Natural killer cell (primary cell): Measurements from ENCODE around the gene ACTR1A. TPM values are rescaled to one million over a fixed set of nuclear protein-coding genes. Genes with fewer than 3 reads are reported as not detected.

Source experiments
- ATAC-seq, 3 donors: fragments of 150-1000 bp in 2 of 3; fragments of 200-7000 bp in 1 of 3; cut with Tn5 transposase; 1 replicate in 1 of 3; 2 replicates in 2 of 3; pipeline ENCODE4 v1.10.0; 2021; ENCODE audit warnings: mild to moderate bottlenecking in 2 of 3, moderate library complexity in 2 of 3
- DNase-seq, 2 donors: peaks; one replicate each; pipeline versions ENCODE4 v3.0.0 to v3.0.0-alpha.2; 2013 to 2021; ENCODE audit warnings: mixed read lengths in 1 of 2
- H3K27ac ChIP-seq: one replicate; pipeline ENCODE4 v1.5.1; 2013; ENCODE audit warnings: mild to moderate bottlenecking, low read length
- H3K27me3 ChIP-seq: one replicate; pipeline ENCODE4 v1.6.1; 2013; ENCODE audit warnings: low read length; ENCODE audit not compliant: control insufficient read depth, insufficient read depth
- H3K36me3 ChIP-seq: one replicate; pipeline ENCODE4 v1.6.1; 2013; ENCODE audit warnings: low read length; ENCODE audit not compliant: control insufficient read depth, insufficient read depth
- H3K4me1 ChIP-seq: one replicate; pipeline ENCODE4 v1.6.1; 2013; ENCODE audit warnings: low read length; ENCODE audit not compliant: control insufficient read depth, insufficient read depth
- H3K4me3 ChIP-seq: one replicate; pipeline ENCODE4 v1.5.1; 2013; ENCODE audit warnings: low read length
- H3K9me3 ChIP-seq: one replicate; pipeline ENCODE4 v1.6.1; 2013; ENCODE audit warnings: low read length; ENCODE audit not compliant: control insufficient read depth, insufficient read depth
- H3K27ac Mint-ChIP-seq, 2 donors: one replicate each; pipeline ENCODE4 v1.8.0; 2022; ENCODE audit warnings: mild to moderate bottlenecking in 2 of 2, mixed read lengths in 2 of 2, moderate library complexity in 1 of 2
- H3K27me3 Mint-ChIP-seq, 2 donors: one replicate each; pipeline ENCODE4 v1.8.0; 2022; ENCODE audit warnings: low read depth in 2 of 2, mixed read lengths in 2 of 2
- H3K36me3 Mint-ChIP-seq: one replicate; pipeline ENCODE4 v1.8.0; 2022; ENCODE audit warnings: mixed read lengths
- H3K4me1 Mint-ChIP-seq, 2 donors: one replicate each; pipeline ENCODE4 v1.8.0; 2022; ENCODE audit warnings: mixed read lengths in 2 of 2
- H3K4me3 Mint-ChIP-seq: one replicate; pipeline ENCODE4 v1.8.0; 2022; ENCODE audit warnings: mild to moderate bottlenecking, moderate library complexity, mixed read lengths
- H3K9me3 Mint-ChIP-seq, 2 donors: one replicate each; pipeline ENCODE4 v1.8.0; 2022; ENCODE audit warnings: mixed read lengths in 2 of 2
- CTCF ChIP-seq: fragments of 200-600 bp; IDR thresholded peaks from one replicate; pipeline ENCODE4 v1.8.0; 2022; ENCODE audit warnings: antibody characterized with exemption
- WGBS: methylation state at CpG from one replicate; pipeline ENCODE4 v1.1.7; 2013; ENCODE audit warnings: missing lambda C conversion rate; ENCODE audit not compliant: insufficient coverage; 5-methylcytosine and 5-hydroxymethylcytosine counted together
- intact Hi-C: fragments of 100-400 bp; cut with micrococcal nuclease; formaldehyde crosslinking; loops from one replicate; pipeline ENCODE4 v1.14.2; 2022
- total RNA-seq, 4 donors: library from RNA; stranded (reverse); fragments of 120-200 nt in 1 of 4; gene quantifications; one replicate each; pipeline versions ENCODE4 v1.2.3 to v1.2.4, GENCODE V29; 2013 to 2022

Gene ACTR1A
- total RNA-seq, 3 donors from 2014 or later (not counting 1 experiment from before 2014, with no cell fraction given) = 101 to 129 (median 110) TPM

GRCh38 chr10:102485093-102485784 is 17.3 kb downstream of the ACTR1A start:
- Mint-ChIP-seq H3K4me3 (no peak overlapping the region), H3K27me3 (no peaks in the 10 kb centered on the region), H3K9me3 (no peaks in the 10 kb centered on the region), H3K27ac (no peak overlapping the region), H3K4me1 (no peaks in the 10 kb centered on the region), H3K36me3 (no peaks in the 10 kb centered on the region)
- H3K4me3 ChIP-seq = no peak overlapping the region
- 97% methylated on average over 18 of the region's 18 CpGs for WGBS
- DNase-seq = no peak
- no peak for ATAC-seq
- H3K27me3 ChIP-seq = no peaks in the 10 kb centered on the region
- no peaks in the 10 kb centered on the region for H3K9me3 ChIP-seq
- no peak for TF ChIP-seq CTCF
- H3K27ac ChIP-seq = no peak overlapping the region
- H3K4me1 ChIP-seq = no peaks in the 10 kb centered on the region
- intact Hi-C loops = no loop called here
- H3K36me3 ChIP-seq = peaks cover 91% of the 10 kb centered on the region

- intact Hi-C loops = no loop called here
- Histone ChIP-seq H3K9me3 (no peaks in the 10 kb centered on the region), H3K4me3 (no peak overlapping the region), H3K36me3 (peaks cover 88% of the 10 kb centered on the region), H3K27ac (no peak overlapping the region), H3K4me1 (peaks cover 2% of the 10 kb centered on the region), H3K27me3 (no peaks in the 10 kb centered on the region)
- Mint-ChIP-seq H3K4me3 (no peak overlapping the region), H3K9me3 (no peaks in the 10 kb centered on the region), H3K36me3 (no peaks in the 10 kb centered on the region), H3K27ac (no peak overlapping the region), H3K27me3 (no peaks in the 10 kb centered on the region), H3K4me1 (peaks cover 2 to 3% of the 10 kb centered on the region in 2 donors)
- DNase-seq = no peak
- over 99% methylated on average over 13 of the region's 13 CpGs for WGBS
- ATAC-seq = no peak
- TF ChIP-seq CTCF = no peak
Observed at GRCh38 chr10:102484021-102484420, 18.5 kb downstream of the ACTR1A start.

- no peak for DNase-seq
- Histone ChIP-seq H3K27ac (no peak overlapping the region), H3K27me3 (no peaks in the 10 kb centered on the region), H3K36me3 (peaks cover 54% of the 10 kb centered on the region), H3K9me3 (no peaks in the 10 kb centered on the region), H3K4me3 (no peak overlapping the region), H3K4me1 (peaks cover 7% of the 10 kb centered on the region)
- no peak for ATAC-seq
- intact Hi-C loops = no loop called here
- H3K27ac Mint-ChIP-seq = peak overlapping the region in 1 of 2 donors; percentile 81
- H3K4me3 Mint-ChIP-seq = no peak overlapping the region
- WGBS = 95% methylated on average over 9 of the region's 9 CpGs
- H3K36me3 Mint-ChIP-seq = no peaks in the 10 kb centered on the region
- no peak for TF ChIP-seq CTCF
- no peaks in the 10 kb centered on the region for H3K27me3 Mint-ChIP-seq
- H3K4me1 Mint-ChIP-seq = peaks cover 6% of the 10 kb centered on the region in 2 donors
- H3K9me3 Mint-ChIP-seq = no peaks in the 10 kb centered on the region
Observed at GRCh38 chr10:102480396-102480795, 22.1 kb downstream of the ACTR1A start.

- peak overlapping the region; percentile 81 to 85 for H3K27ac Mint-ChIP-seq
- Histone ChIP-seq H3K9me3 (no peaks in the 10 kb centered on the region), H3K27me3 (no peaks in the 10 kb centered on the region), H3K27ac (no peak overlapping the region), H3K36me3 (peaks cover 47% of the 10 kb centered on the region), H3K4me1 (peaks cover 7% of the 10 kb centered on the region), H3K4me3 (no peak overlapping the region)
- intact Hi-C loops = loop anchor here (1.0 to 10.0 kb wide), 3 partner anchors 85 to 325 kb away; partner anchors contain the start of gene NOLC1
- ATAC-seq = no peak
- no peaks in the 10 kb centered on the region for H3K27me3 Mint-ChIP-seq
- TF ChIP-seq CTCF = no peak
- DNase-seq = no peak
- no peaks in the 10 kb centered on the region for H3K9me3 Mint-ChIP-seq
- no peak overlapping the region for H3K4me3 Mint-ChIP-seq
- H3K36me3 Mint-ChIP-seq = no peaks in the 10 kb centered on the region
- peaks cover 6% of the 10 kb centered on the region in 2 donors for H3K4me1 Mint-ChIP-seq
Observed at GRCh38 chr10:102479651-102480050, 22.9 kb downstream of the ACTR1A start.
